Progenitor cell of endocrine pancreas (in vitro differentiated cells): ENCODE measurements around the gene CSRNP3. TPM values are rescaled to one million over a fixed set of nuclear protein-coding genes. Genes with fewer than 3 reads are reported as not detected.

ENCODE experiments used
- DNase-seq: peaks from one replicate; pipeline ENCODE4 v3.0.0; 2021; ENCODE audit warnings: low spot score; ENCODE audit not compliant: unreplicated experiment
- H3K27ac Mint-ChIP-seq: 2 replicates; pipeline ENCODE4 v1.8.0; 2021; ENCODE audit warnings: mild to moderate bottlenecking, moderate library complexity, mixed read lengths
- H3K27me3 Mint-ChIP-seq: 2 replicates; pipeline ENCODE4 v1.8.0; 2021; ENCODE audit warnings: mixed read lengths
- H3K36me3 Mint-ChIP-seq: 2 replicates; pipeline ENCODE4 v1.8.0; 2022; ENCODE audit warnings: mixed read lengths; ENCODE audit not compliant: insufficient read depth
- H3K4me1 Mint-ChIP-seq: 2 replicates; pipeline ENCODE4 v1.8.0; 2021; ENCODE audit warnings: low read depth, mixed read lengths
- H3K4me3 Mint-ChIP-seq: 2 replicates; pipeline ENCODE4 v1.8.0; 2021; ENCODE audit warnings: low read depth, mild to moderate bottlenecking, moderate library complexity, mixed read lengths
- H3K9me3 Mint-ChIP-seq: 2 replicates; pipeline ENCODE4 v1.8.0; 2021; ENCODE audit warnings: low read depth, mixed read lengths
- CTCF ChIP-seq: fragments of 200-600 bp; sonication (generic); IDR thresholded peaks from one replicate; pipeline ENCODE4 v1.5.0; 2021; ENCODE audit warnings: antibody characterized with exemption, mild to moderate bottlenecking; ENCODE audit not compliant: unreplicated experiment
- total RNA-seq: library from RNA; stranded (reverse); gene quantifications from 2 replicates; pipeline ENCODE4 v1.2.1, GENCODE V29; 2021

The CSRNP3 gene
- total RNA-seq, 1 donor from 2014 or later = 10.7 TPM

DNA sequence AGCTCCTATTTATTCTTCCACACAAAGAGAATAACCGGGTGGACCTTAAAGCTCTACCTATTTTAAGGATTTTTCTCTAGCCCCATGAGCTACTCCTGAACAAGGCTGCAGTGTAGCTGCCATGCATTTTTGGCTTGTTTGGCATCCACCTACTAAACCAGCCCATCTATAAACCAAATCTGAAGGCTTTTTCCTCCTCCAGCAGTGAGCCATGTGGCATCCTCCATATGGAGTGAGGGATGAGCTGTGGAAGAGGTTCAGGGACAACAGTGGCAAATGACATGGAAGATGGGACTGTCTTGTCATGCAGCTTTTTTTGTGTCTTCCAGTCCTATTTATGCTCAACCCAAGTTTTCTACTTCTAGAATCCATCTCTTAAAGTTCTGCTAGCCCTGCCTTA lies 224.3 kb downstream of the CSRNP3 start:
- TF ChIP-seq CTCF = no peak
- H3K27me3 Mint-ChIP-seq = no peaks in the 10 kb centered on the region
- no peaks in the 10 kb centered on the region for H3K9me3 Mint-ChIP-seq
- no peaks in the 10 kb centered on the region for H3K36me3 Mint-ChIP-seq
- H3K4me1 Mint-ChIP-seq = peaks cover 1% of the 10 kb centered on the region
- no peak for DNase-seq
- no peak overlapping the region for H3K27ac Mint-ChIP-seq
- no peak overlapping the region for H3K4me3 Mint-ChIP-seq

DNA sequence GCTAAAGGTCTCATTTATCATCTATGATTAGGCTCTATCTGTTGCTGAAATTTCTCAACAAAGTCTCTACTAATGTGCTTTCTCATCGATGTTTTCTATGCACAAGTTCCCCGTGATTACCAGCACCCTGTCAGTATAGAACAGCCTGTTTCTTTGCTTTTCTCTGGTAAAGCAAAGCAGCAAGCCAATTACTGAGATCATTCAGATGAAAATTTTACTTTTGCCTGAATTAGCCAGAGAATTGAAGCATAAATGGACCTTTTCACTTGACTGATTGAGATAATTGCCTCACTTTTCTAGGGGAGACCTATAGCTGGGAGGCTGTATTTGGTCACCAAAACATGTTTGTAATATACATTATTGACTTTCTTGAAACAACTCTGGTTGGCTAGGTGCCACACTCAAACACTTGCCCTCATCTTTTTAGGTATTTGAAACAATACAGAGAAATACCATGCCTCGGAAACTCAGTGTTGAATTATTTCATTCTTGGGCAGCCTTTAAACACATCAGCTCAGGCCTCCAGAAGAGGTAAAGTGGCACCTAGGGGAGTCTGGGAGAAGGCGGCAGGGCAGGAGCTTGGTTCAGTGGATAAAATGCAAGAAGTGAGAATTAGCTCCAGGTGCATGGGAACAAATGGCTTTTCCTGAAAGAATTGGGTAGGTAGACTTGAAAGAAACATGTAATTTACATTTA lies 228.4 kb downstream of the CSRNP3 start:
- H3K4me1 Mint-ChIP-seq = peaks cover 1% of the 10 kb centered on the region
- H3K9me3 Mint-ChIP-seq = no peaks in the 10 kb centered on the region
- no peak overlapping the region for H3K27ac Mint-ChIP-seq
- TF ChIP-seq CTCF = no peak
- no peak overlapping the region for H3K4me3 Mint-ChIP-seq
- H3K36me3 Mint-ChIP-seq = no peaks in the 10 kb centered on the region
- DNase-seq = no peak
- H3K27me3 Mint-ChIP-seq = no peaks in the 10 kb centered on the region

- TF ChIP-seq CTCF = peak; percentile 60
- Mint-ChIP-seq H3K4me3 (no peak overlapping the region), H3K4me1 (peaks cover 1% of the 10 kb centered on the region), H3K27me3 (no peaks in the 10 kb centered on the region), H3K9me3 (no peaks in the 10 kb centered on the region), H3K36me3 (no peaks in the 10 kb centered on the region), H3K27ac (no peak overlapping the region)
- DNase-seq = no peak
Observed at GRCh38 chr2:165698444-165698884, 229.0 kb downstream of the CSRNP3 start.

DNA sequence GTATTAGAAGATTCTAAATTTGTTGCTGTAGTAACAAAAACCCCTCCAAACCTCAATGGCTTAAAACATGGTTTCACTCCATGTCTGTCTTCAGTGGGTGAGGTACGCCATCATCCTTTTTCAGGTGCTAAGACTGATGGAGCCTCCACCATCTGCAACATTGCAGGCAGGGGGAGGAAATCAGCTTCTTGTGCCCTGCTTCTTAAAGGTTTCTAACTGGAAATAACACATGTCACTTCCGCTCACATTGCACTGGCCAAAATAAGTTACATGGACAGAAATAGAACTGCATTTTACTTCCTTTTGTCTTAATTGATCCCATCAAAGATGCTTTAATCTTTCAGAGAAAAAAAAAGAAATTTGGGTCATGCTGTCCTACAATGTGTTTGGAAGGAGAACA lies 230.4 kb downstream of the CSRNP3 start:
- Mint-ChIP-seq H3K27ac (no peak overlapping the region), H3K36me3 (no peaks in the 10 kb centered on the region), H3K27me3 (no peaks in the 10 kb centered on the region), H3K4me3 (no peak overlapping the region), H3K4me1 (peaks cover 1% of the 10 kb centered on the region), H3K9me3 (no peaks in the 10 kb centered on the region)
- no peak for TF ChIP-seq CTCF
- DNase-seq = no peak

DNA sequence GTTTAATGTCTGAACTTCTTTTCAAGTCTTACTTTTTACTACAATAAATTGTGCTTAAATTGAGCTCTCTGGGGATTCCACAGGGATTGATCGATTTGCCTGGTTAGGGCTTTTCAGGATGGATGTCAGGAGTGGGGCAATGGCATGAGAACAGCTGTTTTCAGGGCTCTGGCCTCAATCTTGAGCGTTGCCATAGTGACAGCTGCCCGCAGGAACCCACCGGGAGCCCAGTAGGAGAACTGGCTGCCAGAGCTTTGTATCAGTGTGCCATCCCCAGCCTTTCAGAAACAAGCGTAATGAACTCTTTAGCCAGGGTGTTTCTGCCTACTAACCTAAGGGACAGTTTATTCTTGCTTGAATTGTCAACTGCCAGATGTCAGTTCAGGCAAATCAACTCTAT lies 231.0 kb downstream of the CSRNP3 start:
- Mint-ChIP-seq H3K27me3 (no peaks in the 10 kb centered on the region), H3K4me1 (peaks cover 1% of the 10 kb centered on the region), H3K27ac (no peak overlapping the region), H3K9me3 (no peaks in the 10 kb centered on the region), H3K36me3 (no peaks in the 10 kb centered on the region), H3K4me3 (no peak overlapping the region)
- TF ChIP-seq CTCF = no peak
- DNase-seq = no peak
